Panc1 (cell line): ENCODE results near the gene OMD. TPM values are rescaled to one million over a fixed set of nuclear protein-coding genes. Genes with fewer than 3 reads are reported as not detected.

Experiments used
- ATAC-seq: fragments of 200-7000 bp; cut with Tn5 transposase; 2 replicates; pipeline ENCODE4 v1.9.1; 2020; ENCODE audit warnings: mild to moderate bottlenecking, moderate library complexity
- BruUV-seq: library from RNA; stranded (reverse); fragments of 400-500 nt; replicated peaks from 2 replicates; lab custom pipeline; 2021; lab: Mats Ljungman, UMichigan
- CTCF ChIA-PET: fragments of 300-600 bp; sonication (Branson Sonifier 250); formaldehyde crosslinking; loops from one replicate; lab custom pipeline; 2022; ENCODE audit warnings: antibody characterized with exemption; lab: Charles Lee
- POLR2A ChIA-PET: fragments of 300-600 bp; sonication (Branson Sonifier 250); formaldehyde crosslinking; loops from one replicate; lab custom pipeline; 2022; ENCODE audit warnings: antibody characterized with exemption; lab: Charles Lee
- DNase-seq: peaks from one replicate; pipeline ENCODE4 v3.0.0-alpha.2; 2010; ENCODE audit warnings: low read depth, low spot score
- H3K27ac ChIP-seq: 2 replicates; pipeline ENCODE4 v1.5.1; 2011; ENCODE audit warnings: mild to moderate bottlenecking, low read length, inconsistent platforms
- H3K27me3 ChIP-seq: fragments of 200-500 bp; sonication (Bioruptor generic); 2 replicates; pipeline ENCODE4 v1.6.0; 2014; ENCODE audit warnings: low read length, inconsistent platforms; ENCODE audit not compliant: control insufficient read depth, insufficient read depth
- H3K36me3 ChIP-seq: fragments of 200-500 bp; sonication (Bioruptor generic); 2 replicates; pipeline ENCODE4 v1.5.1; 2014; ENCODE audit warnings: inconsistent platforms, mild to moderate bottlenecking, low read length, moderate library complexity; ENCODE audit not compliant: control insufficient read depth, insufficient read depth
- H3K4me1 ChIP-seq: 2 replicates; pipeline ENCODE4 v1.5.1; 2011; ENCODE audit warnings: inconsistent platforms, mild to moderate bottlenecking, low read length, moderate library complexity; ENCODE audit not compliant: control insufficient read depth, insufficient read depth
- H3K4me3 ChIP-seq, 2 experiments: 2 replicates each; pipeline ENCODE4 v1.5.1; 2011 to 2012; ENCODE audit warnings: low read depth in 2 of 2, low read length in 2 of 2, mild to moderate bottlenecking in 2 of 2, inconsistent platforms in 1 of 2, moderate library complexity in 1 of 2
- H3K9me3 ChIP-seq: fragments of 200-500 bp; sonication (Bioruptor generic); 2 replicates; pipeline ENCODE4 v1.5.1; 2014; ENCODE audit warnings: low read depth, mild to moderate bottlenecking, inconsistent platforms, low read length, moderate library complexity; ENCODE audit not compliant: control insufficient read depth, insufficient read depth
- POLR2AphosphoS5 ChIP-seq: IDR thresholded peaks from 2 replicates; pipeline ENCODE4 v1.6.1; 2012; ENCODE audit warnings: mild to moderate bottlenecking, low read depth, low read length, moderate library complexity
- SIN3A ChIP-seq: IDR thresholded peaks from 2 replicates; pipeline ENCODE4 v1.6.1; 2012; ENCODE audit warnings: low read depth, mild to moderate bottlenecking, low read length, moderate library complexity, borderline replicate concordance; ENCODE audit not compliant: insufficient read depth
- TCF7L2 ChIP-seq: IDR thresholded peaks from 2 replicates; pipeline ENCODE4 v1.6.1; 2011; ENCODE audit warnings: mild to moderate bottlenecking, low read depth, low read length, inconsistent platforms
- in situ Hi-C: cut with HindIII; loops from 2 replicates; pipeline ENCODE4 v1.10.0; 2016; ENCODE audit warnings: low sequenced_read_pairs, low pct_unique_long_range_greater_than_20kb
- intact Hi-C: fragments of 100-400 bp; cut with micrococcal nuclease; formaldehyde crosslinking; loops from one replicate; pipeline ENCODE4 v1.10.0; 2022; ENCODE audit not compliant: unreplicated experiment
- total RNA-seq: library from RNA; stranded (reverse); gene quantifications from one replicate; pipeline ENCODE4 v1.2.1, GENCODE V29; 2021; ENCODE audit not compliant: unreplicated experiment
- TF ChIP-seq, protein P1 (sequence below): fragments of 450-650 bp; IDR thresholded peaks from 2 replicates; pipeline ENCODE4 v1.5.1; 2017; ENCODE audit warnings: mild to moderate bottlenecking
- TF ChIP-seq, protein P2 (sequence below), 2 experiments: IDR thresholded peaks; 2 replicates each; pipeline ENCODE4 v1.6.1; 2011 to 2012; ENCODE audit warnings: low read depth in 2 of 2, control low read depth in 1 of 2, low read length in 1 of 2, mild to moderate bottlenecking in 1 of 2, moderate library complexity in 1 of 2; ENCODE audit not compliant: insufficient read depth in 1 of 2

OMD gene
- total RNA-seq, 1 experiment from 2014 or later = not detected

DNA sequence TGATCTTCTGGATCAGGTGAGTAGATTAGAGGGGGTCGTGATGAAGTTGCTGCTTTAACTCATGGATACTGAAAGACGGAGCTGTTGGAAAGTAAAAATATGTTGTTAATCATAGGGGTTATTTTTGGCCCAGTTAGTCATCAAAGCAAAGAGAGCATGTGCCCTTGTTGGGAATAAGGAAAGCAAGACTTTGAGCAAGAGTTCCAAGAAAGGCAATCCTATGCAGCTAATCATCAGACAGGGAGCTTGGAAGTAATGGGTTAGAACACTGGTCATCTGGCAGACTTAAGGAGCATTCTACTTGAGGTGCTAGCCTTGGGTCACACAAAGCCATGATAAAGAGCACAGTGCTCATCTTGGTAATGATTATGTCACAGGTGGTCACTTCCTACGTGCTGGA lies 39.7 kb upstream of the OMD start:
- in situ Hi-C loops = no loop called here
- no TSS peak for BruUV-seq
- no peaks in the 10 kb centered on the region for H3K9me3 ChIP-seq
- TF ChIP-seq, protein P1, sequence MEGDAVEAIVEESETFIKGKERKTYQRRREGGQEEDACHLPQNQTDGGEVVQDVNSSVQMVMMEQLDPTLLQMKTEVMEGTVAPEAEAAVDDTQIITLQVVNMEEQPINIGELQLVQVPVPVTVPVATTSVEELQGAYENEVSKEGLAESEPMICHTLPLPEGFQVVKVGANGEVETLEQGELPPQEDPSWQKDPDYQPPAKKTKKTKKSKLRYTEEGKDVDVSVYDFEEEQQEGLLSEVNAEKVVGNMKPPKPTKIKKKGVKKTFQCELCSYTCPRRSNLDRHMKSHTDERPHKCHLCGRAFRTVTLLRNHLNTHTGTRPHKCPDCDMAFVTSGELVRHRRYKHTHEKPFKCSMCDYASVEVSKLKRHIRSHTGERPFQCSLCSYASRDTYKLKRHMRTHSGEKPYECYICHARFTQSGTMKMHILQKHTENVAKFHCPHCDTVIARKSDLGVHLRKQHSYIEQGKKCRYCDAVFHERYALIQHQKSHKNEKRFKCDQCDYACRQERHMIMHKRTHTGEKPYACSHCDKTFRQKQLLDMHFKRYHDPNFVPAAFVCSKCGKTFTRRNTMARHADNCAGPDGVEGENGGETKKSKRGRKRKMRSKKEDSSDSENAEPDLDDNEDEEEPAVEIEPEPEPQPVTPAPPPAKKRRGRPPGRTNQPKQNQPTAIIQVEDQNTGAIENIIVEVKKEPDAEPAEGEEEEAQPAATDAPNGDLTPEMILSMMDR = no peak
- TF ChIP-seq, protein P2, sequence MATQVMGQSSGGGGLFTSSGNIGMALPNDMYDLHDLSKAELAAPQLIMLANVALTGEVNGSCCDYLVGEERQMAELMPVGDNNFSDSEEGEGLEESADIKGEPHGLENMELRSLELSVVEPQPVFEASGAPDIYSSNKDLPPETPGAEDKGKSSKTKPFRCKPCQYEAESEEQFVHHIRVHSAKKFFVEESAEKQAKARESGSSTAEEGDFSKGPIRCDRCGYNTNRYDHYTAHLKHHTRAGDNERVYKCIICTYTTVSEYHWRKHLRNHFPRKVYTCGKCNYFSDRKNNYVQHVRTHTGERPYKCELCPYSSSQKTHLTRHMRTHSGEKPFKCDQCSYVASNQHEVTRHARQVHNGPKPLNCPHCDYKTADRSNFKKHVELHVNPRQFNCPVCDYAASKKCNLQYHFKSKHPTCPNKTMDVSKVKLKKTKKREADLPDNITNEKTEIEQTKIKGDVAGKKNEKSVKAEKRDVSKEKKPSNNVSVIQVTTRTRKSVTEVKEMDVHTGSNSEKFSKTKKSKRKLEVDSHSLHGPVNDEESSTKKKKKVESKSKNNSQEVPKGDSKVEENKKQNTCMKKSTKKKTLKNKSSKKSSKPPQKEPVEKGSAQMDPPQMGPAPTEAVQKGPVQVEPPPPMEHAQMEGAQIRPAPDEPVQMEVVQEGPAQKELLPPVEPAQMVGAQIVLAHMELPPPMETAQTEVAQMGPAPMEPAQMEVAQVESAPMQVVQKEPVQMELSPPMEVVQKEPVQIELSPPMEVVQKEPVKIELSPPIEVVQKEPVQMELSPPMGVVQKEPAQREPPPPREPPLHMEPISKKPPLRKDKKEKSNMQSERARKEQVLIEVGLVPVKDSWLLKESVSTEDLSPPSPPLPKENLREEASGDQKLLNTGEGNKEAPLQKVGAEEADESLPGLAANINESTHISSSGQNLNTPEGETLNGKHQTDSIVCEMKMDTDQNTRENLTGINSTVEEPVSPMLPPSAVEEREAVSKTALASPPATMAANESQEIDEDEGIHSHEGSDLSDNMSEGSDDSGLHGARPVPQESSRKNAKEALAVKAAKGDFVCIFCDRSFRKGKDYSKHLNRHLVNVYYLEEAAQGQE (IDR thresholded peaks at IDR 0.05; ENCODE audit: insufficient read depth in 1 of 2, low read depth in 2 of 2, low read length in 1 of 2) = no peak
- TF ChIP-seq SIN3A (no peak), TCF7L2 (no peak), POLR2AphosphoS5 (no peak)
- no peak overlapping the region for H3K4me3 ChIP-seq
- CTCF ChIA-PET = no interaction called here
- intact Hi-C loops = no loop called here
- ATAC-seq = no peak
- no peaks in the 10 kb centered on the region for H3K36me3 ChIP-seq
- no peaks in the 10 kb centered on the region for H3K27me3 ChIP-seq
- DNase-seq = no peak
- POLR2A ChIA-PET = no interaction called here
- no peaks in the 10 kb centered on the region for H3K4me1 ChIP-seq
- no peak overlapping the region for H3K27ac ChIP-seq

GRCh38 chr9:92463387-92463786 lies 39.1 kb upstream of the OMD start:
- Histone ChIP-seq H3K27me3 (no peaks in the 10 kb centered on the region), H3K4me1 (no peaks in the 10 kb centered on the region), H3K36me3 (no peaks in the 10 kb centered on the region), H3K9me3 (no peaks in the 10 kb centered on the region), H3K4me3 (no peak overlapping the region), H3K27ac (no peak overlapping the region)
- BruUV-seq = no TSS peak
- DNase-seq = no peak
- ChIA-PET POLR2A (no interaction called here), CTCF (no interaction called here)
- intact Hi-C loops (no loop called here), in situ Hi-C loops (no loop called here)
- no peak for ATAC-seq
- TF ChIP-seq TCF7L2 (no peak), POLR2AphosphoS5 (no peak)

DNA sequence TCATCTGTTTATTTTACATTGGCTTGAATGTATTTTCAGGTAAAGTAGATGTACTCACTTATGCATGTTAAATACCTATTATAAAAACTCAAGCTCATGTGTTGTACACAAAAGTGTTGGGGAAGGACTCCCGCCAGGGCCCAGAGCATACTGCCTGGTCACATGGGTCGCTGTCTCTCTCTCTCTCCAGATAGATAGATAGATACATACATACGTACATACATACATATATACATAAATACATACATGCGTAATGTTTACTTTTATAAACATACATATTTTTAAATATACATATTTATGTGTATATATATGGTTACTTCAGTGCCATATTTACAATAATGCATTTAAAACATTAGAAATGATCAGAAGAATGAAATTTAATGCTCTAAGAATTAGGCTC lies 33.3 kb upstream of the OMD start:
- Histone ChIP-seq H3K36me3 (no peaks in the 10 kb centered on the region), H3K4me3 (no peak overlapping the region), H3K9me3 (no peaks in the 10 kb centered on the region), H3K27me3 (no peaks in the 10 kb centered on the region), H3K4me1 (no peaks in the 10 kb centered on the region), H3K27ac (no peak overlapping the region)
- POLR2A ChIA-PET = no interaction called here
- ATAC-seq (no peak), DNase-seq (no peak)
- in situ Hi-C loops (no loop called here), intact Hi-C loops (no loop called here)
- TF ChIP-seq TCF7L2 = no peak
- TF ChIP-seq, protein P1 = no peak
- TF ChIP-seq SIN3A = no peak
- TF ChIP-seq POLR2AphosphoS5 = no peak
- TF ChIP-seq, protein P2 (IDR thresholded peaks at IDR 0.05; ENCODE audit: insufficient read depth in 1 of 2, low read depth in 2 of 2, low read length in 1 of 2) = no peak
- CTCF ChIA-PET = no interaction called here
- no TSS peak for BruUV-seq
